ENCODE results near the gene PLCL2. TPM values are rescaled to one million over a fixed set of nuclear protein-coding genes. Genes with fewer than 3 reads are reported as not detected.

Gene PLCL2
- total and polyA plus RNA-seq, 2 donors (not counting 1 experiment from before 2014, with no cell fraction given), result 21.7 to 55.2 TPM

DNA sequence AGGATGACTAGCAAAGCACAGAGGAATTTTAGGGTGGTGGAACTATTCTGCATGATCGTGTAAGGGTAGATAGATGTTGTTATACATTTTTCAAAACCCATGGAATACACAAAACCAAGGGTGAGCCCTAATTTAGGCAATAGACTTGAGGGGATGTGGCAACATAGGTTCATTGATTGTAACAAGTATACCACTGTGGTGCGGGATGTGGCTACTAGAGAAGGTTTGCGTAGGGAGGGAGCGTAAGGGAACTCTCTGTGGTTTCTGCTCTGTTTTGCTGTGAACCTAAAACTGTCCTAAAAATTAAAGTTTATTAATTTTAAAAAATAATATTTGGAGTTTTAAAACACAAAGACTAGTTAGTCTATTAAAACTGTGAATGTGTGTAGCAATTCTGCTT lies 202.8 kb downstream of the PLCL2 start:
- intact Hi-C loops (cut with micrococcal nuclease), result no loop called here
- Histone ChIP-seq H3K9me3 (ENCODE audit: control extremely low read depth in 1 of 3, control insufficient read depth in 2 of 3, insufficient read depth in 1 of 3, low read length in 2 of 3) (no peaks in the 10 kb centered on the region), H4K20me1 (ENCODE audit: control insufficient read depth, insufficient read depth, low read length, poor library complexity, severe bottlenecking) (no peaks in the 10 kb centered on the region), H3K4me3 (ENCODE audit: control extremely low read depth in 1 of 5, extremely low read depth in 1 of 5, insufficient read depth in 1 of 5, low read depth in 2 of 5, low read length in 4 of 5) (no peak overlapping the region), H3K36me3 (replicated peaks in 1 of 2; ENCODE audit: control extremely low read depth in 1 of 2, control insufficient read depth in 1 of 2, extremely low read depth in 1 of 2, insufficient read depth in 2 of 2, low read length in 1 of 2) (peaks cover 3 to 34% of the 10 kb centered on the region in 2 experiments), H3K4me2 (replicated peaks; ENCODE audit: low read depth, low read length, poor library complexity, severe bottlenecking) (no peak overlapping the region), H3K4me1 (ENCODE audit: control insufficient read depth in 2 of 2, insufficient read depth in 2 of 2, low read length in 2 of 2) (no peaks in the 10 kb centered on the region), H3K27ac (ENCODE audit: low read length in 2 of 2) (no peak overlapping the region), H2AFZ (ENCODE audit: insufficient read depth, low read depth, low read length, poor library complexity, severe bottlenecking) (no peak overlapping the region), H3K79me2 (ENCODE audit: control insufficient read depth, insufficient read depth, low read length) (no peaks in the 10 kb centered on the region), H3K9ac (ENCODE audit: low read length) (no peak overlapping the region), H3K27me3 (replicated peaks in 1 of 4; ENCODE audit: control extremely low read depth in 1 of 4, control insufficient read depth in 3 of 4, insufficient read depth in 4 of 4, low read length in 3 of 4) (no peaks in the 10 kb centered on the region)
- POLR2A ChIA-PET, result no interaction called here
- DNase-seq (no peak), ATAC-seq (ENCODE audit: low read depth) (no peak)
- H3K27ac Mint-ChIP-seq, result no peak overlapping the region
- no peaks in the 10 kb centered on the region for H3K9me3 Mint-ChIP-seq (ENCODE audit: insufficient read depth)
- WGBS (ENCODE audit: insufficient coverage), result no CpG with 5 or more reads among the region's 4 CpGs
- no peaks in the 10 kb centered on the region for H3K4me1 Mint-ChIP-seq
- CTCF ChIA-PET, result no interaction called here
- H3K4me3 Mint-ChIP-seq, result no peak overlapping the region
- TF ChIP-seq EZH2 (IDR thresholded peaks at IDR 0.05; ENCODE audit: borderline replicate concordance, insufficient read depth, low read depth, low read length, poor library complexity, severe bottlenecking), result no peak
- TF ChIP-seq, protein P1, sequence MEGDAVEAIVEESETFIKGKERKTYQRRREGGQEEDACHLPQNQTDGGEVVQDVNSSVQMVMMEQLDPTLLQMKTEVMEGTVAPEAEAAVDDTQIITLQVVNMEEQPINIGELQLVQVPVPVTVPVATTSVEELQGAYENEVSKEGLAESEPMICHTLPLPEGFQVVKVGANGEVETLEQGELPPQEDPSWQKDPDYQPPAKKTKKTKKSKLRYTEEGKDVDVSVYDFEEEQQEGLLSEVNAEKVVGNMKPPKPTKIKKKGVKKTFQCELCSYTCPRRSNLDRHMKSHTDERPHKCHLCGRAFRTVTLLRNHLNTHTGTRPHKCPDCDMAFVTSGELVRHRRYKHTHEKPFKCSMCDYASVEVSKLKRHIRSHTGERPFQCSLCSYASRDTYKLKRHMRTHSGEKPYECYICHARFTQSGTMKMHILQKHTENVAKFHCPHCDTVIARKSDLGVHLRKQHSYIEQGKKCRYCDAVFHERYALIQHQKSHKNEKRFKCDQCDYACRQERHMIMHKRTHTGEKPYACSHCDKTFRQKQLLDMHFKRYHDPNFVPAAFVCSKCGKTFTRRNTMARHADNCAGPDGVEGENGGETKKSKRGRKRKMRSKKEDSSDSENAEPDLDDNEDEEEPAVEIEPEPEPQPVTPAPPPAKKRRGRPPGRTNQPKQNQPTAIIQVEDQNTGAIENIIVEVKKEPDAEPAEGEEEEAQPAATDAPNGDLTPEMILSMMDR (IDR thresholded peaks at IDR 0.05), result no peak
- H3K27me3 Mint-ChIP-seq, result no peaks in the 10 kb centered on the region

DNA sequence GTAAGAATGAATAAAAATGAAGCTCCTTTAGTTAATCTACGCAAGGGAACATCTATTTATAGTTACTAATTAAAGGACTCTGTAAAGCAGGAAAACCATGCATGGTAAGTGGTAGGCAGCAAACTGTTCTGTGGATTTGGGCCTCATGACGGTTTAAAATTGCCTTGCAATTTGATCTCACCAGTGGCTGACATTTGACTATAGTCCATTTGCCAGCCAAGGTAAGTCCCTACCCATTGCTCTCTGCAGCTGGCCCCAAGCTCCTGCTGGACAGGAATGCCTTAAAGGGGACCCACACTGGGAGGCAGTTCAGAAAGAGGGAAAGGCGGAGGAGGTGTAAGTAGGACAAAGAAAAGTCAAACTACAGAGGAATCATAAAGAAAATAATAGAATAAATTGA lies 203.3 kb downstream of the PLCL2 start:
- H3K36me3 ChIP-seq (replicated peaks in 1 of 2; ENCODE audit: control extremely low read depth in 1 of 2, control insufficient read depth in 1 of 2, extremely low read depth in 1 of 2, insufficient read depth in 2 of 2, low read length in 1 of 2), result peaks cover 3 to 30% of the 10 kb centered on the region in 2 experiments
- POLR2A ChIA-PET, result no interaction called here
- H2AFZ ChIP-seq (ENCODE audit: insufficient read depth, low read depth, low read length, poor library complexity, severe bottlenecking), result no peak overlapping the region
- H3K4me1 ChIP-seq (ENCODE audit: control insufficient read depth in 2 of 2, insufficient read depth in 2 of 2, low read length in 2 of 2), result no peaks in the 10 kb centered on the region
- no peak overlapping the region for H3K9ac ChIP-seq (ENCODE audit: low read length)
- ATAC-seq (ENCODE audit: low read depth), result no peak
- H3K27ac Mint-ChIP-seq, result no peak overlapping the region
- WGBS (ENCODE audit: insufficient coverage), result 100% methylated on average over 2 of the region's 3 CpGs
- H4K20me1 ChIP-seq (ENCODE audit: control insufficient read depth, insufficient read depth, low read length, poor library complexity, severe bottlenecking), result no peaks in the 10 kb centered on the region
- CTCF ChIA-PET, result no interaction called here
- no peak overlapping the region for H3K4me3 ChIP-seq (ENCODE audit: control extremely low read depth in 1 of 5, extremely low read depth in 1 of 5, insufficient read depth in 1 of 5, low read depth in 2 of 5, low read length in 4 of 5)
- no peak for TF ChIP-seq EZH2 (IDR thresholded peaks at IDR 0.05; ENCODE audit: borderline replicate concordance, insufficient read depth, low read depth, low read length, poor library complexity, severe bottlenecking)
- TF ChIP-seq, protein P1 (IDR thresholded peaks at IDR 0.05), result no peak
- no peaks in the 10 kb centered on the region for H3K9me3 Mint-ChIP-seq (ENCODE audit: insufficient read depth)
- H3K79me2 ChIP-seq (ENCODE audit: control insufficient read depth, insufficient read depth, low read length), result no peaks in the 10 kb centered on the region
- intact Hi-C loops (cut with micrococcal nuclease), result no loop called here
- H3K27me3 ChIP-seq (replicated peaks in 1 of 4; ENCODE audit: control extremely low read depth in 1 of 4, control insufficient read depth in 3 of 4, insufficient read depth in 4 of 4, low read length in 3 of 4), result no peaks in the 10 kb centered on the region
- no peaks in the 10 kb centered on the region for H3K27me3 Mint-ChIP-seq
- no peaks in the 10 kb centered on the region for H3K9me3 ChIP-seq (ENCODE audit: control extremely low read depth in 1 of 3, control insufficient read depth in 2 of 3, insufficient read depth in 1 of 3, low read length in 2 of 3)
- no peak overlapping the region for H3K27ac ChIP-seq (ENCODE audit: low read length in 2 of 2)
- no peak overlapping the region for H3K4me3 Mint-ChIP-seq
- H3K4me2 ChIP-seq (replicated peaks; ENCODE audit: low read depth, low read length, poor library complexity, severe bottlenecking), result no peak overlapping the region
- no peak for DNase-seq
- H3K4me1 Mint-ChIP-seq, result no peaks in the 10 kb centered on the region

Data from B cell (primary cell).